WTC11 (cell line): ENCODE results near the gene SLC10A2.

Experiments used
- GABPB1 ChIP-seq: sonication (generic); formaldehyde crosslinking; IDR thresholded peaks from 2 replicates; pipeline ENCODE4 v1.8.1; 2023; ENCODE audit warnings: mild to moderate bottlenecking, missing genetic modification reagents
- KAT7 ChIP-seq: sonication (generic); formaldehyde crosslinking; IDR thresholded peaks from 2 replicates; pipeline ENCODE4 v1.8.1; 2023; ENCODE audit warnings: missing genetic modification reagents, mild to moderate bottlenecking, borderline replicate concordance
- SP1 ChIP-seq: sonication (generic); formaldehyde crosslinking; conservative IDR thresholded peaks from 2 replicates; pipeline ENCODE4 v1.8.1; 2022; ENCODE audit warnings: missing genetic modification reagents
- TEAD4 ChIP-seq: sonication (generic); formaldehyde crosslinking; IDR thresholded peaks from 2 replicates; pipeline ENCODE4 v1.8.0; 2022; ENCODE audit warnings: mild to moderate bottlenecking, missing genetic modification reagents
- TP53 ChIP-seq: sonication (generic); formaldehyde crosslinking; IDR thresholded peaks from 2 replicates; pipeline ENCODE4 v1.8.1; 2023; ENCODE audit warnings: mild to moderate bottlenecking, missing genetic modification reagents
- ZNF263 ChIP-seq: sonication (generic); formaldehyde crosslinking; IDR thresholded peaks from 2 replicates; pipeline ENCODE4 v1.8.1; 2022; ENCODE audit warnings: low read depth, mild to moderate bottlenecking, moderate library complexity, missing genetic modification reagents
- TF ChIP-seq, protein P1 (sequence below): fragments of 200-600 bp; IDR thresholded peaks from 2 replicates; pipeline ENCODE4 v1.8.0; 2022; ENCODE audit warnings: antibody characterized with exemption
- TF ChIP-seq, protein P2 (sequence below): sonication (generic); formaldehyde crosslinking; conservative IDR thresholded peaks from 2 replicates; pipeline ENCODE4 v1.8.1; 2023; ENCODE audit warnings: mild to moderate bottlenecking, low read depth, missing genetic modification reagents, moderate library complexity
- TF ChIP-seq, protein P3 (sequence below): sonication (generic); formaldehyde crosslinking; IDR thresholded peaks from 2 replicates; pipeline ENCODE4 v1.8.0; 2022; ENCODE audit warnings: mild to moderate bottlenecking, missing genetic modification reagents
- TF ChIP-seq, protein P4 (sequence below): sonication (generic); formaldehyde crosslinking; IDR thresholded peaks from 2 replicates; pipeline ENCODE4 v1.8.1; 2023; ENCODE audit warnings: mild to moderate bottlenecking, missing genetic modification reagents, moderate library complexity

DNA sequence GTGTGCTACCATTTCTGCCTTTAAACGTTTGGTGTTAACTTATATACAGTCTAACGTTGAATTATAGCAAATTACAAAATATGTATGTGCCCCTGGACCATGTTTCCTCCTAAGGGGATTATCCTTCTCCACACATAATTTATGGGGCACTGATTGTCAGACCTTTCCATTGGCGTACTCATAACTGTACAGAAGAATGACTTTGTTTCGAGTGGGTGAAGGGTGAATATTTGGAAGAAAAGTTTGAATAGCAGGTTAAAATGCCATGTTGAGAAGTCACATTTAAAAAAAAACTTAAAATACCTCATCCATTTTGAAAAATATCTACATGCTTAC, 58.8 kb downstream of the SLC10A2 start:
- TF ChIP-seq, protein P1, sequence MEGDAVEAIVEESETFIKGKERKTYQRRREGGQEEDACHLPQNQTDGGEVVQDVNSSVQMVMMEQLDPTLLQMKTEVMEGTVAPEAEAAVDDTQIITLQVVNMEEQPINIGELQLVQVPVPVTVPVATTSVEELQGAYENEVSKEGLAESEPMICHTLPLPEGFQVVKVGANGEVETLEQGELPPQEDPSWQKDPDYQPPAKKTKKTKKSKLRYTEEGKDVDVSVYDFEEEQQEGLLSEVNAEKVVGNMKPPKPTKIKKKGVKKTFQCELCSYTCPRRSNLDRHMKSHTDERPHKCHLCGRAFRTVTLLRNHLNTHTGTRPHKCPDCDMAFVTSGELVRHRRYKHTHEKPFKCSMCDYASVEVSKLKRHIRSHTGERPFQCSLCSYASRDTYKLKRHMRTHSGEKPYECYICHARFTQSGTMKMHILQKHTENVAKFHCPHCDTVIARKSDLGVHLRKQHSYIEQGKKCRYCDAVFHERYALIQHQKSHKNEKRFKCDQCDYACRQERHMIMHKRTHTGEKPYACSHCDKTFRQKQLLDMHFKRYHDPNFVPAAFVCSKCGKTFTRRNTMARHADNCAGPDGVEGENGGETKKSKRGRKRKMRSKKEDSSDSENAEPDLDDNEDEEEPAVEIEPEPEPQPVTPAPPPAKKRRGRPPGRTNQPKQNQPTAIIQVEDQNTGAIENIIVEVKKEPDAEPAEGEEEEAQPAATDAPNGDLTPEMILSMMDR: no peak
- TF ChIP-seq SP1 (no peak), GABPB1 (no peak), TP53 (no peak), KAT7 (CRISPR knock-in tag) (no peak), ZNF263 (CRISPR knock-in tag) (no peak), TEAD4 (CRISPR knock-in tag) (no peak)
- TF ChIP-seq, protein P2, sequence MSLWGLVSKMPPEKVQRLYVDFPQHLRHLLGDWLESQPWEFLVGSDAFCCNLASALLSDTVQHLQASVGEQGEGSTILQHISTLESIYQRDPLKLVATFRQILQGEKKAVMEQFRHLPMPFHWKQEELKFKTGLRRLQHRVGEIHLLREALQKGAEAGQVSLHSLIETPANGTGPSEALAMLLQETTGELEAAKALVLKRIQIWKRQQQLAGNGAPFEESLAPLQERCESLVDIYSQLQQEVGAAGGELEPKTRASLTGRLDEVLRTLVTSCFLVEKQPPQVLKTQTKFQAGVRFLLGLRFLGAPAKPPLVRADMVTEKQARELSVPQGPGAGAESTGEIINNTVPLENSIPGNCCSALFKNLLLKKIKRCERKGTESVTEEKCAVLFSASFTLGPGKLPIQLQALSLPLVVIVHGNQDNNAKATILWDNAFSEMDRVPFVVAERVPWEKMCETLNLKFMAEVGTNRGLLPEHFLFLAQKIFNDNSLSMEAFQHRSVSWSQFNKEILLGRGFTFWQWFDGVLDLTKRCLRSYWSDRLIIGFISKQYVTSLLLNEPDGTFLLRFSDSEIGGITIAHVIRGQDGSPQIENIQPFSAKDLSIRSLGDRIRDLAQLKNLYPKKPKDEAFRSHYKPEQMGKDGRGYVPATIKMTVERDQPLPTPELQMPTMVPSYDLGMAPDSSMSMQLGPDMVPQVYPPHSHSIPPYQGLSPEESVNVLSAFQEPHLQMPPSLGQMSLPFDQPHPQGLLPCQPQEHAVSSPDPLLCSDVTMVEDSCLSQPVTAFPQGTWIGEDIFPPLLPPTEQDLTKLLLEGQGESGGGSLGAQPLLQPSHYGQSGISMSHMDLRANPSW (CRISPR knock-in tag): no peak
- TF ChIP-seq, protein P3, sequence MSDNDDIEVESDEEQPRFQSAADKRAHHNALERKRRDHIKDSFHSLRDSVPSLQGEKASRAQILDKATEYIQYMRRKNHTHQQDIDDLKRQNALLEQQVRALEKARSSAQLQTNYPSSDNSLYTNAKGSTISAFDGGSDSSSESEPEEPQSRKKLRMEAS (CRISPR knock-in tag): no peak
- TF ChIP-seq, protein P4, sequence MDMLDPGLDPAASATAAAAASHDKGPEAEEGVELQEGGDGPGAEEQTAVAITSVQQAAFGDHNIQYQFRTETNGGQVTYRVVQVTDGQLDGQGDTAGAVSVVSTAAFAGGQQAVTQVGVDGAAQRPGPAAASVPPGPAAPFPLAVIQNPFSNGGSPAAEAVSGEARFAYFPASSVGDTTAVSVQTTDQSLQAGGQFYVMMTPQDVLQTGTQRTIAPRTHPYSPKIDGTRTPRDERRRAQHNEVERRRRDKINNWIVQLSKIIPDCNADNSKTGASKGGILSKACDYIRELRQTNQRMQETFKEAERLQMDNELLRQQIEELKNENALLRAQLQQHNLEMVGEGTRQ: no peak
